ENCODE data around the gene PDE11A. TPM values are rescaled to one million over a fixed set of nuclear protein-coding genes. Genes with fewer than 3 reads are reported as not detected.

PDE11A gene
- total RNA-seq, 2 experiments from 2014 or later = not detected

- intact Hi-C loops (cut with micrococcal nuclease) = no loop called here
- CTCF ChIA-PET = no interaction called here
These were observed 472.6 kb downstream of the PDE11A start for GRCh38 chr2:177599956-177600355.

GRCh38 chr2:177599139-177599688, 473.4 kb downstream of the PDE11A start:
- Mint-ChIP-seq H3K36me3 (ENCODE audit: low read depth) (no peaks in the 10 kb centered on the region), H3K27me3 (no peaks in the 10 kb centered on the region), H3K27ac (no peak overlapping the region), H3K4me3 (no peak overlapping the region), H3K4me1 (ENCODE audit: low read depth) (no peaks in the 10 kb centered on the region), H3K9me3 (no peaks in the 10 kb centered on the region)
- ChIA-PET POLR2A (no interaction called here), CTCF (interaction anchor here (1.9 kb wide), 1 partner anchor 30 kb away, joined by 4 read pairs; no protein-coding TSS in a partner anchor)
- TF ChIP-seq CTCF (IDR thresholded peaks at IDR 0.05) = no peak
- no peak for DNase-seq
- intact Hi-C loops (cut with micrococcal nuclease) = no loop called here
- peak; percentile 27 for ATAC-seq

More at GRCh38 chr2:177599956-177600355, 472.6 kb downstream of the PDE11A start:
- DNase-seq (no peak), ATAC-seq (no peak)
- Mint-ChIP-seq H3K9me3 (no peaks in the 10 kb centered on the region), H3K27ac (no peak overlapping the region), H3K4me3 (no peak overlapping the region), H3K36me3 (ENCODE audit: low read depth) (no peaks in the 10 kb centered on the region), H3K4me1 (ENCODE audit: low read depth) (no peaks in the 10 kb centered on the region), H3K27me3 (no peaks in the 10 kb centered on the region)
- TF ChIP-seq CTCF (IDR thresholded peaks at IDR 0.05) = no peak
- POLR2A ChIA-PET = no interaction called here

- CTCF ChIA-PET = interaction anchor here (1.9 kb wide), 1 partner anchor 31 kb away, joined by 4 read pairs; no protein-coding TSS in a partner anchor
These were observed 474.0 kb downstream of the PDE11A start for GRCh38 chr2:177598326-177599138.

GRCh38 chr2:177597759-177598158, 474.8 kb downstream of the PDE11A start:
- DNase-seq = no peak
- Mint-ChIP-seq H3K4me1 (ENCODE audit: low read depth) (no peaks in the 10 kb centered on the region), H3K4me3 (no peak overlapping the region), H3K27ac (no peak overlapping the region), H3K9me3 (no peaks in the 10 kb centered on the region), H3K36me3 (ENCODE audit: low read depth) (no peaks in the 10 kb centered on the region), H3K27me3 (peaks cover 3% of the 10 kb centered on the region)
- ChIA-PET CTCF (interaction anchor here (1.9 kb wide), 1 partner anchor 31 kb away, joined by 4 read pairs; no protein-coding TSS in a partner anchor), POLR2A (no interaction called here)
- TF ChIP-seq CTCF (IDR thresholded peaks at IDR 0.05) = no peak
- intact Hi-C loops (cut with micrococcal nuclease) = no loop called here
- ATAC-seq = no peak

More at GRCh38 chr2:177598326-177599138, 474.0 kb downstream of the PDE11A start:
- no peak for ATAC-seq
- DNase-seq = no peak
- no peaks in the 10 kb centered on the region for H3K27me3 Mint-ChIP-seq
- no peaks in the 10 kb centered on the region for H3K4me1 Mint-ChIP-seq (ENCODE audit: low read depth)
- no peak for TF ChIP-seq CTCF (IDR thresholded peaks at IDR 0.05)
- no peak overlapping the region for H3K4me3 Mint-ChIP-seq
- POLR2A ChIA-PET = no interaction called here
- no peaks in the 10 kb centered on the region for H3K9me3 Mint-ChIP-seq
- no peak overlapping the region for H3K27ac Mint-ChIP-seq
- intact Hi-C loops (cut with micrococcal nuclease) = no loop called here
- no peaks in the 10 kb centered on the region for H3K36me3 Mint-ChIP-seq (ENCODE audit: low read depth)

GRCh38 chr2:177596866-177597265, 475.7 kb downstream of the PDE11A start:
- DNase-seq (no peak), ATAC-seq (no peak)
- TF ChIP-seq CTCF (IDR thresholded peaks at IDR 0.05) = no peak
- H3K9me3 Mint-ChIP-seq = no peaks in the 10 kb centered on the region
- ChIA-PET POLR2A (no interaction called here), CTCF (interaction anchor here (1.5 kb wide), 1 partner anchor 8 kb away, joined by 5 read pairs; no protein-coding TSS in a partner anchor)
- no peaks in the 10 kb centered on the region for H3K4me1 Mint-ChIP-seq (ENCODE audit: low read depth)
- H3K27ac Mint-ChIP-seq = no peak overlapping the region
- peaks cover 3% of the 10 kb centered on the region for H3K27me3 Mint-ChIP-seq
- intact Hi-C loops (cut with micrococcal nuclease) = no loop called here
- H3K4me3 Mint-ChIP-seq = no peak overlapping the region
- H3K36me3 Mint-ChIP-seq (ENCODE audit: low read depth) = no peaks in the 10 kb centered on the region
